Keratinocyte (primary cell): ENCODE results near the gene ZNF350.

Experiments
- EZH2 ChIP-seq: IDR thresholded peaks from one replicate; pipeline ENCODE4 v1.6.1; 2012; ENCODE audit warnings: inconsistent platforms, mild to moderate bottlenecking, low read length, moderate library complexity
- TF ChIP-seq, protein P1 (sequence below), 3 experiments: IDR thresholded peaks in 1 of 3; conservative IDR thresholded peaks in 1 of 3; optimal IDR thresholded peaks in 1 of 3; 2 replicates in 2 of 3; 3 replicates in 1 of 3; pipeline versions ENCODE3 to v1.5.1; 2011; ENCODE audit warnings: low read length in 3 of 3, mild to moderate bottlenecking in 3 of 3, moderate library complexity in 2 of 3, control low read depth in 1 of 3, inconsistent platforms in 1 of 3; ENCODE audit not compliant: insufficient read depth in 2 of 3; ENCODE audit errors: extremely low read depth in 1 of 3

DNA sequence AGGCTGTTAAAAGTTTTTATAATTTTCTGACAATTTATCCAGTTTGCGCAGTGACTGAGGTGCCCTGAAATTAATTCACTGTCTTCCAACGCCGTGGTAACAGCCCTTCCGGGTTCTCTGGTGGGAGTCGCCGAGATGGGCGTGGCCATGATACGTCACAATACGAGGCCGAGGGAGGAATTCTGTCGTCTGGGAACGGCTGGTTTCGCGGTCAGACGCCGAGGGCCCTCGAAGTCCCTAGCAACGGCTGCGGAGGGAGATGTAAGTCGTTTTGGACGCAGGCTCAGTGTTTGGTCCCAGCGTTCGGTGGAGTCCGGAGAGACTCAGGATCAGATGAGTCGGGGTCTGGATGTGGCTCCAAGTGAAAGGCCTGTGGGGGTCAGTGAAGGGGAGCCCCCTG is 37.7 kb downstream of the ZNF350 start:
- TF ChIP-seq, protein P1, sequence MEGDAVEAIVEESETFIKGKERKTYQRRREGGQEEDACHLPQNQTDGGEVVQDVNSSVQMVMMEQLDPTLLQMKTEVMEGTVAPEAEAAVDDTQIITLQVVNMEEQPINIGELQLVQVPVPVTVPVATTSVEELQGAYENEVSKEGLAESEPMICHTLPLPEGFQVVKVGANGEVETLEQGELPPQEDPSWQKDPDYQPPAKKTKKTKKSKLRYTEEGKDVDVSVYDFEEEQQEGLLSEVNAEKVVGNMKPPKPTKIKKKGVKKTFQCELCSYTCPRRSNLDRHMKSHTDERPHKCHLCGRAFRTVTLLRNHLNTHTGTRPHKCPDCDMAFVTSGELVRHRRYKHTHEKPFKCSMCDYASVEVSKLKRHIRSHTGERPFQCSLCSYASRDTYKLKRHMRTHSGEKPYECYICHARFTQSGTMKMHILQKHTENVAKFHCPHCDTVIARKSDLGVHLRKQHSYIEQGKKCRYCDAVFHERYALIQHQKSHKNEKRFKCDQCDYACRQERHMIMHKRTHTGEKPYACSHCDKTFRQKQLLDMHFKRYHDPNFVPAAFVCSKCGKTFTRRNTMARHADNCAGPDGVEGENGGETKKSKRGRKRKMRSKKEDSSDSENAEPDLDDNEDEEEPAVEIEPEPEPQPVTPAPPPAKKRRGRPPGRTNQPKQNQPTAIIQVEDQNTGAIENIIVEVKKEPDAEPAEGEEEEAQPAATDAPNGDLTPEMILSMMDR (optimal IDR thresholded peaks at IDR 0.05 in 1 of 3, IDR thresholded peaks at IDR 0.05 in 1 of 3, conservative IDR thresholded peaks at IDR 0.05 in 1 of 3; ENCODE audit: extremely low read depth in 1 of 3, insufficient read depth in 2 of 3, low read length in 3 of 3), result no peak
- TF ChIP-seq EZH2, result no peak
